HepG2 (cell line): Measurements from ENCODE around the gene SOX5. TPM values are rescaled to one million over a fixed set of nuclear protein-coding genes. Genes with fewer than 3 reads are reported as not detected.

ENCODE experiments used
- ATAC-seq: fragments of 200-7000 bp; cut with Tn5 transposase; 3 replicates; pipeline ENCODE4 v1.9.1; 2020; ENCODE audit warnings: mild to moderate bottlenecking, moderate library complexity
- BruUV-seq: library from RNA; stranded (reverse); fragments of 400-500 nt; replicated peaks from 2 replicates; lab custom pipeline; 2021; lab: Mats Ljungman, UMichigan
- CTCF ChIA-PET: fragments of 300-600 bp; formaldehyde crosslinking; extraction: SDS; loops from one replicate; lab custom pipeline; 2021; ENCODE audit warnings: low total read pairs, inconsistent platforms, low intra/inter-chr PET ratio; lab: Yijun Ruan, JAX
- POLR2A ChIA-PET: fragments of 350-600 bp; sonication (Branson Sonifier 250); formaldehyde crosslinking; loops from one replicate; lab custom pipeline; 2020; ENCODE audit warnings: antibody characterized with exemption, inconsistent platforms; lab: Yijun Ruan, JAX
- DNase-seq: peaks from one replicate; pipeline ENCODE4 v3.0.0-alpha.2; 2015; ENCODE audit warnings: low spot score
- FAIRE-seq: peaks from 3 replicates; lab custom pipeline; 2011; peaks lifted over from hg19 to GRCh38; lab: Jason Lieb, UNC
- H2AFZ ChIP-seq: one replicate; pipeline ENCODE4 v1.6.1; 2011; ENCODE audit warnings: low read length, inconsistent platforms
- H3K27ac ChIP-seq: fragments of 300-600 bp; 3 replicates; pipeline ENCODE4 v1.8.0; 2011; ENCODE audit warnings: mixed run types, mild to moderate bottlenecking, mixed read lengths, low read length, inconsistent platforms; ENCODE audit not compliant: insufficient read depth; ENCODE audit errors: extremely low read length
- H3K27me3 ChIP-seq, 2 experiments: fragments of 200-600 bp in 1 of 2; 2 replicates in 1 of 2; 3 replicates in 1 of 2; pipeline versions ENCODE4 v1.6.0 to v1.8.0; 2011; ENCODE audit warnings: low read length in 2 of 2, mild to moderate bottlenecking in 2 of 2, moderate library complexity in 2 of 2, inconsistent platforms in 1 of 2; ENCODE audit not compliant: insufficient read depth in 2 of 2, control insufficient read depth in 1 of 2
- H3K36me3 ChIP-seq, 2 experiments: fragments of 200-600 bp in 1 of 2; replicated peaks in 1 of 2; 2 replicates in 1 of 2; 3 replicates in 1 of 2; pipeline versions ENCODE4 v1.5.1 to v1.8.0; 2011; ENCODE audit warnings: low read length in 2 of 2, inconsistent platforms in 1 of 2; ENCODE audit not compliant: insufficient read depth in 2 of 2, control insufficient read depth in 1 of 2
- H3K4me1 ChIP-seq: 2 replicates; pipeline ENCODE4 v1.5.1; 2012; ENCODE audit warnings: low read length, inconsistent platforms; ENCODE audit not compliant: insufficient read depth
- H3K4me2 ChIP-seq: 2 replicates; pipeline ENCODE4 v1.6.0; 2011; ENCODE audit warnings: low read depth, low read length, inconsistent platforms
- H3K4me3 ChIP-seq, 3 experiments: fragments of 200-600 bp in 1 of 3; sonication (generic), shearing (Covaris generic) in 1 of 3; replicated peaks in 1 of 3; 2 replicates each; pipeline ENCODE4 v1.5.1; 2011 to 2016; ENCODE audit warnings: low read length in 3 of 3, inconsistent platforms in 2 of 3, low read depth in 2 of 3, mild to moderate bottlenecking in 2 of 3, control low read depth in 1 of 3, mixed read lengths in 1 of 3; ENCODE audit not compliant: insufficient read depth in 1 of 3
- H3K79me2 ChIP-seq: one replicate; pipeline ENCODE4 v1.6.1; 2011; ENCODE audit warnings: low read length, inconsistent platforms; ENCODE audit not compliant: insufficient read depth
- H3K9ac ChIP-seq: 2 replicates; pipeline ENCODE4 v1.6.0; 2011; ENCODE audit warnings: mild to moderate bottlenecking, low read depth, low read length, inconsistent platforms; ENCODE audit not compliant: insufficient read depth
- H3K9me3 ChIP-seq: 2 replicates; pipeline ENCODE4 v1.5.1; 2012; ENCODE audit warnings: mild to moderate bottlenecking, low read length
- H4K20me1 ChIP-seq: 2 replicates; pipeline ENCODE4 v1.6.0; 2011; ENCODE audit warnings: inconsistent platforms, mild to moderate bottlenecking, low read length, moderate library complexity; ENCODE audit not compliant: insufficient read depth
- CHD4 ChIP-seq: fragments of 200-600 bp; sonication (generic); IDR thresholded peaks from 2 replicates; pipeline ENCODE4 v1.7.0; 2017; ENCODE audit warnings: mild to moderate bottlenecking, low read length, borderline replicate concordance
- HDAC6 ChIP-seq: fragments of 200-600 bp; sonication (generic); IDR thresholded peaks from 2 replicates; pipeline ENCODE4 v1.7.0; 2017; ENCODE audit warnings: mild to moderate bottlenecking, antibody characterized with exemption, low read length, low read depth
- JUNB ChIP-seq: sonication (generic); formaldehyde crosslinking; IDR thresholded peaks from 2 replicates; pipeline ENCODE4 v1.8.0; 2022; ENCODE audit warnings: missing genetic modification reagents, mild to moderate bottlenecking, borderline replicate concordance
- KDM1A ChIP-seq: IDR thresholded peaks from 2 replicates; pipeline ENCODE4 v1.6.1; 2016; ENCODE audit warnings: missing compliant biosample characterization
- MED13 ChIP-seq: sonication (generic); formaldehyde crosslinking; IDR thresholded peaks from 2 replicates; pipeline ENCODE4 v1.5.0; 2020; ENCODE audit warnings: missing genetic modification reagents
- PHF20 ChIP-seq: sonication (generic); formaldehyde crosslinking; IDR thresholded peaks from 2 replicates; pipeline ENCODE4 v1.5.0; 2020; ENCODE audit warnings: mild to moderate bottlenecking, missing genetic modification reagents
- RCOR2 ChIP-seq: IDR thresholded peaks from 2 replicates; pipeline ENCODE4 v1.6.1; 2016; ENCODE audit warnings: missing biosample characterization, missing genetic modification reagents
- ZMYM3 ChIP-seq: sonication (generic); formaldehyde crosslinking; IDR thresholded peaks from 2 replicates; pipeline ENCODE4 v1.5.1; 2020; ENCODE audit warnings: mild to moderate bottlenecking, missing genetic modification reagents
- ZNF224 ChIP-seq: sonication (generic); formaldehyde crosslinking; IDR thresholded peaks from 2 replicates; pipeline ENCODE4 v1.5.0; 2020; ENCODE audit warnings: mild to moderate bottlenecking, missing genetic modification reagents
- ZNF629 ChIP-seq: sonication (generic); formaldehyde crosslinking; conservative IDR thresholded peaks from 2 replicates; pipeline ENCODE4 v1.5.0; 2020; ENCODE audit warnings: missing genetic modification reagents
- ZNF7 ChIP-seq: IDR thresholded peaks from 2 replicates; pipeline ENCODE4 v1.6.1; 2016; ENCODE audit warnings: missing biosample characterization, missing genetic modification reagents
- in situ Hi-C: cut with HindIII; loops from 2 replicates; pipeline ENCODE4 v1.10.0; 2017; ENCODE audit warnings: low pct_unique_long_range_greater_than_20kb; ENCODE audit not compliant: extremely low pct_ligation_motif_present
- intact Hi-C: fragments of 100-400 bp; cut with micrococcal nuclease; formaldehyde crosslinking; loops from one replicate; pipeline ENCODE4 v1.10.0; 2022; ENCODE audit not compliant: unreplicated experiment
- polyA plus RNA-seq, 8 experiments: library from polyadenylated mRNA; depleted of rRNA in 3 of 8; stranded (reverse) in 7 of 8; unstranded in 1 of 8; fragments of >200 nt; fragmentation: Illumina TruSeq in 4 of 8; extraction: Trizol in 4 of 8; gene quantifications; 2 replicates each; pipeline versions ENCODE4 v1.2.1 to v1.2.3, GENCODE V29; 2011 to 2016; ENCODE audit warnings: low read depth in 4 of 8, missing spikeins in 1 of 8, mixed read lengths in 1 of 8; ENCODE audit not compliant: insufficient read depth in 1 of 8
- total RNA-seq, 5 experiments: library from RNA; depleted of rRNA; stranded (reverse); fragments of >200 nt; fragmentation: Illumina TruSeq; extraction: Trizol; gene quantifications; 2 replicates each; pipeline ENCODE4 v1.2.3, GENCODE V29; 2016; ENCODE audit warnings: low read depth in 1 of 5
- TF ChIP-seq, protein P1 (sequence below): sonication (generic); formaldehyde crosslinking; IDR thresholded peaks from 2 replicates; pipeline ENCODE4 v1.4.0; 2020; ENCODE audit warnings: missing genetic modification reagents
- TF ChIP-seq, protein P2 (sequence below): sonication (generic); formaldehyde crosslinking; IDR thresholded peaks from 2 replicates; pipeline ENCODE4 v1.5.1; 2020; ENCODE audit warnings: missing genetic modification reagents, mild to moderate bottlenecking, borderline replicate concordance

Gene SOX5
- total and polyA plus RNA-seq, 2 of the 13 experiments (the other 11 are each of a cell fraction or from before 2014, with no cell fraction given) = 18.5 to 76.4 TPM

DNA sequence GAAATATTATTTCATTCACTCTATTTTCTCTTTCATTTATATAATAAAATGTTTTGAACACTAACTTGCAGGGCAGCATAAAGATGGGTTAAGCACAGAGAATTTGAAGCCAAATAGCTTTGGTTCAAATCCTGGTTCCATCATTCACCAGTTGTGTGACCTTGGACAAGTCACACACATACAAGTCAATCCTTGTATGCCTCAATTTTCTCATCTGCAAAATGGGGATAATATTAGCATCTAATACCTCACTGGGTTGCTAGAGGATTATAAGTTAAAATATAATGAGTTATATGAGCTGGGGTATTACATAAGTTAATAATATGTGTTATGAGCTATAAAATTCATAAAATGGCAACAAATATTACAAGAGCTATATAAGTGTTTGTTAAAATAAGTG is 94.9 kb downstream of the SOX5 start:
- Histone ChIP-seq H3K27ac (no peak overlapping the region), H3K4me3 (no peak overlapping the region), H3K9me3 (no peaks in the 10 kb centered on the region), H2AFZ (no peak overlapping the region), H3K27me3 (no peaks in the 10 kb centered on the region), H4K20me1 (no peaks in the 10 kb centered on the region), H3K4me1 (peaks cover 44% of the 10 kb centered on the region), H3K36me3 (peaks cover 2 to 4% of the 10 kb centered on the region in 2 experiments; a peak in 3 of 5 replicates), H3K79me2 (peaks cover 26% of the 10 kb centered on the region), H3K9ac (no peak overlapping the region), H3K4me2 (no peak overlapping the region)
- no peak for FAIRE-seq
- no TSS peak for BruUV-seq
- no peak for TF ChIP-seq PHF20 (CRISPR knock-in tag)
- TF ChIP-seq RCOR2 (CRISPR knock-in tag) = peak; percentile 77; the same call in 1 of the 2 replicates
- TF ChIP-seq, protein P1, sequence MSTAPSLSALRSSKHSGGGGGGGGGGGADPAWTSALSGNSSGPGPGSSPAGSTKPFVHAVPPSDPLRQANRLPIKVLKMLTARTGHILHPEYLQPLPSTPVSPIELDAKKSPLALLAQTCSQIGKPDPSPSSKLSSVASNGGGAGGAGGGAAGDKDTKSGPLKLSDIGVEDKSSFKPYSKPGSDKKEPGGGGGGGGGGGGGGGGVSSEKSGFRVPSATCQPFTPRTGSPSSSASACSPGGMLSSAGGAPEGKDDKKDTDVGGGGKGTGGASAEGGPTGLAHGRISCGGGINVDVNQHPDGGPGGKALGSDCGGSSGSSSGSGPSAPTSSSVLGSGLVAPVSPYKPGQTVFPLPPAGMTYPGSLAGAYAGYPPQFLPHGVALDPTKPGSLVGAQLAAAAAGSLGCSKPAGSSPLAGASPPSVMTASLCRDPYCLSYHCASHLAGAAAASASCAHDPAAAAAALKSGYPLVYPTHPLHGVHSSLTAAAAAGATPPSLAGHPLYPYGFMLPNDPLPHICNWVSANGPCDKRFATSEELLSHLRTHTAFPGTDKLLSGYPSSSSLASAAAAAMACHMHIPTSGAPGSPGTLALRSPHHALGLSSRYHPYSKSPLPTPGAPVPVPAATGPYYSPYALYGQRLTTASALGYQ = no peak
- peak; percentile 95; the same call in 1 of the 2 replicates for TF ChIP-seq CHD4
- TF ChIP-seq, protein P2, sequence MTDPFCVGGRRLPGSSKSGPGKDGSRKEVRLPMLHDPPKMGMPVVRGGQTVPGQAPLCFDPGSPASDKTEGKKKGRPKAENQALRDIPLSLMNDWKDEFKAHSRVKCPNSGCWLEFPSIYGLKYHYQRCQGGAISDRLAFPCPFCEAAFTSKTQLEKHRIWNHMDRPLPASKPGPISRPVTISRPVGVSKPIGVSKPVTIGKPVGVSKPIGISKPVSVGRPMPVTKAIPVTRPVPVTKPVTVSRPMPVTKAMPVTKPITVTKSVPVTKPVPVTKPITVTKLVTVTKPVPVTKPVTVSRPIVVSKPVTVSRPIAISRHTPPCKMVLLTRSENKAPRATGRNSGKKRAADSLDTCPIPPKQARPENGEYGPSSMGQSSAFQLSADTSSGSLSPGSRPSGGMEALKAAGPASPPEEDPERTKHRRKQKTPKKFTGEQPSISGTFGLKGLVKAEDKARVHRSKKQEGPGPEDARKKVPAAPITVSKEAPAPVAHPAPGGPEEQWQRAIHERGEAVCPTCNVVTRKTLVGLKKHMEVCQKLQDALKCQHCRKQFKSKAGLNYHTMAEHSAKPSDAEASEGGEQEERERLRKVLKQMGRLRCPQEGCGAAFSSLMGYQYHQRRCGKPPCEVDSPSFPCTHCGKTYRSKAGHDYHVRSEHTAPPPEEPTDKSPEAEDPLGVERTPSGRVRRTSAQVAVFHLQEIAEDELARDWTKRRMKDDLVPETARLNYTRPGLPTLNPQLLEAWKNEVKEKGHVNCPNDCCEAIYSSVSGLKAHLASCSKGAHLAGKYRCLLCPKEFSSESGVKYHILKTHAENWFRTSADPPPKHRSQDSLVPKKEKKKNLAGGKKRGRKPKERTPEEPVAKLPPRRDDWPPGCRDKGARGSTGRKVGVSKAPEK = no peak
- peak; percentile 87 for TF ChIP-seq KDM1A
- TF ChIP-seq ZNF629 = peak; percentile 97
- TF ChIP-seq MED13 (CRISPR knock-in tag) = no peak
- TF ChIP-seq ZNF7 (CRISPR knock-in tag) = no peak
- TF ChIP-seq JUNB (CRISPR knock-in tag) = no peak
- TF ChIP-seq ZNF224 (CRISPR knock-in tag) = no peak
- TF ChIP-seq ZMYM3 (CRISPR knock-in tag) = peak; percentile 81; the same call in 1 of the 2 replicates
- TF ChIP-seq HDAC6 = peak; percentile 38; the same call in 1 of the 2 replicates
- no peak for ATAC-seq
- ChIA-PET POLR2A (no interaction called here), CTCF (no interaction called here)
- in situ Hi-C loops (no loop called here), intact Hi-C loops (loop anchor here (5.0 kb wide), 1 partner anchor 93 kb away; the partner anchor contains the start of gene SOX5)
- DNase-seq = no peak
